ENCODE measurements around the gene ZNF74.
A peak's percentile ranks its signal among the peaks of the same experiment; 100 is the strongest.
"Not testable (repeated sequence)": the region's sequence is repeated elsewhere in the genome, so short reads cannot be mapped to it uniquely, and the experiment has no call there.

The ZNF74 gene

DNA sequence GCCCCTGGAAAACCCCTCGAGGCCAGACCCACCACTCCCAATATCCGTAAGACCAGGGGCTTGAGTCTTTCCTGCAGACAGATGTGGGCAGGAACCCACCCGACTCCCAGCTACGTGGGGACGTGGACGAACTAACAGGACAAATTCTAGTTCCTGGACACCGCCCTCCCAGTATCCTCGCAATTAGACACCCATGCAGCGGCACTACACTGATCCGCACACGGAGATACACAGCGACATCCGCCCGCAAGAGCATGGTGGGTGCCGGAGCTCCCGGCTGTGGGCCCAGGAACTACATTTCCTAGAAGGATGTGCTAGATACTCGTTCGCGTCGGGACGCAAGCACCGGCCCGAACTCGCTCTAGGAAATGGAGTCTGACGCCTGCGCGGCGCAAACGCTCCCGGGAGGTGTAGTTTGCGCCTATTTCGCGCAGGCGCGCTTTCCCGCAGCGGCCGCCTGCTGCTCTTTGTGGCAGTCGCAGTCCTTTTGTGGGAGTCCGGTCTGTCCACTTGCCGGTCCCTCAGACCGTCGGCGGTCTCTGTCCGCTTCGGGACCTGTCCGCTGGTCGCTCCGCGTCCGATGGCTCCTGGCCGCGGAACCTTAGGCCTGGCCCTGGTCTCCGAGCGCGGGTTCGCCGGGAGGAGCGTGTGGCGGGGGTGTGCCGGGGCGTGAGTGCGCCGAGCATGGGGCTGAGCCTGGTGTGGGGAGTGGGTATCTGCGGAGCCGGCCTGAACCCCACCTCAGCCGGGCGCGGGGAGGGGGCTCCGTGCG is at the start of gene ZNF74:
TSS of gene ZNF74 (plus strand) at position 447 of the 772 bp plus-strand sequence. CDS start 478 bp downstream, outside the sequence.
- peak; percentile 87 for DNase-seq

DNA sequence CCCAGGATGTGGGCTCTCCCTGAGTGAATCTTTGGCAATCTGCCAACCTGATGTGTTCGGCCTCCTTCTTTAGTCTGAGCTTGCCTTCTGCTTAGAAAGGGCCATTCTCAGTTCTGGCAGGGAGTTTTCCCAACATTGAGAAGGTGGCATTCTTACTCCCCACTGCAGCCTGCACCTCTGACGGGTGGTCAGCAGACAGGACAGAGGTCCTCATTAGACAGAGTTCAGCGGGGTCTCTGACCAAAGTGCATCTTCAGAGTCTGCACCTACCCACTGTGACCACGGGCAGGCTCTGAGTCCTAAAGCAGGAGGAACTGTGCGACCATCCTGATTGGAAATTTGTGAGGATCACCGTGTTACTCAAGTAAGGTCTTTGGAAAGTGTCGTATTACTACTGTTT is 47.4 kb upstream of the ZNF74 start:
- DNase-seq, result not testable (repeated sequence)

DNA sequence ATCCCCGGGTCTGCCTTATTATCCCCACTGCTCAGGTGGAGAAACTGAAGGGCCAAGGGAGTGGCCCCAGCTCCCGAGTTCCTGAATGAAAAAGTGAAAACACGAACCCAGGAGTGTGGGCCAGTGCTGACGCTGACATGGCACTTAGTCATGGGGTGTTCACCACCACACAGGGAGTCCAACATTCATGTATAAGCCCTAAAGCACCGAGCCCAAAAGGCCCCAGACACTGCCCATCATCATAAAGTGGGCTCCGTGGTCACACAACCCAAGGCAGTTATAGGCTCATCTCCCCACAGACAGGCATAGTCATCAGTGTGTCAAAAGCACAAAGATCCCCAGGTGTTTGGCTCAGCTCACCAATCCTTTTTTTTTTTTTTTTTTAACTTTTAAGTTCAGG is 41.4 kb upstream of the ZNF74 start:
- DNase-seq, result not testable (repeated sequence)

DNA sequence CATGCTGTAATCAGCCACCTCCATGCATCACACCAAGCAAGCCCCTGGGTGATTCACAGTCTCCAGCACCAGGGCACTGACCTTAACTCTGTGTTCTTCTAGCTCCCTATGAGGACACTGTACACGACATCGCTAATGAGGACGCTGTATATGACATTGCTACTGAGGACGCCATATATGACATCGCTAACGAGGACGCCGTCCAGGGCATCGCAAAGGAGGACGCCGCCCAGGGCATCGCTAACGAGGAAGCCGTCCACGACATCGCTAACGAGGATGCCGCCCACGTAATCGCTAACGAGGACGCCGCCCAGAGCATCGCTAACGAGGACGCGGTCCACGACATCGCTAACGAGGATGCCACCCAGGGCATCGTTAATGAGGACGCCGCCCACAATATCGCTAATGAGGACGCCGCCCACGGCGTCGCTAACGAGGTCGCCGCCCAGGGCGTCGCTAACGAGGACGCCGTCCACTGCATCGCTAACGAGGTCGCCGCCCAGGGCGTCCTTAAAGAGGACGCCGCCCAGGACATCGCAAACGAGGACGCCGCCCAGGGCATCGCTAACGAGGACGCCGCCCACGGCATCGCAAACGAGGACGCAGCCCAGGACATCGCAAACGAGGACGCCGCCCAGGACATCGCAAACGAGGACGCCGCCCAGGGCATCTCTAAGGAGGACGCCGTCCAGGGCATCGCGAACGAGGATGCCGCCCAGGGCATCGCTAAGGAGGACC is 39.5 kb upstream of the ZNF74 start:
- DNase-seq, result no peak

DNA sequence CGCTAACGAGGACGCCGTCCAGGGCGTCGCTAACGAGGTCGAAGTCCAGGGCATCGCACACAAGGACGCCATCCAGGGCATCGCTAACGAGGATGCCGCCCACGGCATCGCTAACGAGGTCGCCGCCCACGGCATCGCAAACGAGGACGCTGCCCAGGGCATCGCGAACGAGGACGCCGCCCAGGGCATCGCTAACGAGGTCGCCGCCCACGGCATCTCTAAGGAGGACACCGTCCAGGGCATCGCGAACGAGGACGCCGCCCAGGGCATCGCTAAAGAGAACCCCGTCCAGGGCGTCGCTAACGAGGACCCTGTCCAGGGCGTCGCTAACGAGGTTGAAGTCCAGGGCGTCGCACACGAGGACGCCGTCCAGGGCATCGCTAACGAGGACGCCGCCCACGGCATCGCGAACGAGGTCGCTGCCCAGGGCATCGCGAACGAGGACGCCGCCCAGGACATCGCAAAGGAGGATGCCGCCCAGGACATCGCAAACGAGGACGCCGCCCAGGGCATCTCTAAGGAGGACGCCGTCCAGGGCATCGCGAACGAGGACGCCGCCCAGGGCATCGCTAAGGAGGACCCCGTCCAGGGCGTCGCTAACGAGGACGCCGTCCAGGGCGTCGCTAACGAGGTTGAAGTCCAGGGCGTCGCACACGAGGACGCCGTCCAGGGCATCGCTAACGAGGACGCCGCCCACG is 37.9 kb upstream of the ZNF74 start:
- DNase-seq, result not testable (repeated sequence)

DNA sequence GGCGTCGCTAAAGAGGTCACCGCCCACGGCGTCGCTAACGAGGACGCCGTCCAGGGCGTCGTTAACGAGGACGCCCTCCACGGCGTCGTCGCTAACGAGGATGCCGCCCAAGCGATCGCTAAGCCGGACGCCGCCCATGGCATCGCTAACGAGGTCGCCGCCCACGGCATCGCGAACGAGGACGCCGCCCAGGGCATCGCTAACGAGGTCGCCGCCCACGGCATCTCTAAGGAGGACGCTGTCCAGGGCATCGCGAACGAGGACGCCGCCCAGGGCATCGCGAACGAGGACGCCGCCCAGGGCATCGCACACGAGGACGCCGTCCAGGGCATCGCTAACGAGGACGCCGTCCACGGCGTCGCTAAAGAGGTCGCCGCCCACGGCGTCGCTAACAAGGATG is 37.0 kb upstream of the ZNF74 start:
- DNase-seq, result not testable (repeated sequence)

DNA sequence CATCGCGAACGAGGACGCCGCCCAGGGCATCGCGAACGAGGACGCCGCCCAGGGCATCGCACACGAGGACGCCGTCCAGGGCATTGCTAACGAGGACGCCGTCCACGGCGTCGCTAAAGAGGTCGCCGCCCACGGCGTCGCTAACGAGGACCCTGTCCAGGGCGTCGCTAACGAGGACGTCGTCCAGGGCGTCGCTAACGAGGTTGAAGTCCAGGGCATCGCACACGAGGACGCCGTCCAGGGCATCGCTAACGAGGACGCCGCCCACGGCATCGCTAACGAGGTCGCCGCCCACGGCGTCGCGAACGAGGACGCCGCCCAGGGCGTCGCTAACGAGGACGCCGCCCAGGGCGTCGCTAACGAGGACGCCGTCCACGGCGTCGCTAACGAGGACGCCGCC is 36.0 kb upstream of the ZNF74 start:
- DNase-seq, result not testable (repeated sequence)

DNA sequence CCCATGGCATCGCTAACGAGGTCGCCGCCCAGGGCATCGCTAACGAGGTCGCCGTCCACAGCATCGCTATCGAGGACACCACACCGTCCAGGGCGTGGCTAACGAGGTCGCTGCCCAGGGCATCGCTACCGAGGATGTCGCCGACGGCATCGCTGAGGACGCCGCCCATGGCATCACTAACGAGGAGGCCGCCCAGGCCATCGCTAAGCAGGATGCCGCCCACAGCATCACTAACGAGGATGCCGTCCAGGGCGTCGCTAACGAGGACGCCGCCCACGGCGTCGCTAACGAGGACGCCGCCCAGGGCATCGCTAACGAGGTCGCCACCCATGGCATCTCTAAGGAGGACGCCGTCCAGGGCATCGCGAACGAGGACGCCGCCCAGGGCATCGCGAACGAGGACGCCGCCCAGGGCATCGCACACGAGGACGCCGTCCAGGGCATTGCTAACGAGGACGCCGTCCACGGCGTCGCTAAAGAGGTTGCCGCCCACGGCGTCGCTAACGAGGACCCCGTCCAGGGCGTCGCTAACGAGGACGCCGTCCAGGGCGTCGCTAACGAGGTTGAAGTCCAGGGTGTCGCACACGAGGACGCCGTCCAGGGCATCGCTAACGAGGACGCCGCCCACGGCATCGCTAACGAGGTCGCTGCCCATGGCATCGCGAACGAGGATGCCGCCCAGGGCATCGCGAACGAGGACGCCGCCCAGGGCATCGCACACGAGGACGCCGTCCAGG is 35.3 kb upstream of the ZNF74 start:
- not testable (repeated sequence) for DNase-seq

DNA sequence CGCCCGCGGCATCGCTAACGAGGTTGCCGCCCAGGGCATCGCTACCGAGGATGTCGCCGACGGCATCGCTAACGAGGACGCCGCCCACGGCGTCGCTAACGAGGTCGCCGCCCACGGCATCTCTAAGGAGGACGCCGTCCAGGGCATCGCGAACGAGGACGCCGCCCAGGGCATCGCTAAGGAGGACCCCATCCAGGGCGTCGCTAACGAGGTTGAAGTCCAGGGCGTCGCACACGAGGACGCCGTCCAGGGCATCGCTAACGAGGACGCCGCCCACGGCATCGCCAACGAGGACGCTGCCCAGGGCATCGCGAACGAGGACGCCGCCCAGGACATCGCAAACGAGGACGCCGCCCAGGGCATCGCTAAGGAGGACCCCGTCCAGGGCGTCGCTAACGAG is 33.7 kb upstream of the ZNF74 start:
- DNase-seq, result not testable (repeated sequence)

DNA sequence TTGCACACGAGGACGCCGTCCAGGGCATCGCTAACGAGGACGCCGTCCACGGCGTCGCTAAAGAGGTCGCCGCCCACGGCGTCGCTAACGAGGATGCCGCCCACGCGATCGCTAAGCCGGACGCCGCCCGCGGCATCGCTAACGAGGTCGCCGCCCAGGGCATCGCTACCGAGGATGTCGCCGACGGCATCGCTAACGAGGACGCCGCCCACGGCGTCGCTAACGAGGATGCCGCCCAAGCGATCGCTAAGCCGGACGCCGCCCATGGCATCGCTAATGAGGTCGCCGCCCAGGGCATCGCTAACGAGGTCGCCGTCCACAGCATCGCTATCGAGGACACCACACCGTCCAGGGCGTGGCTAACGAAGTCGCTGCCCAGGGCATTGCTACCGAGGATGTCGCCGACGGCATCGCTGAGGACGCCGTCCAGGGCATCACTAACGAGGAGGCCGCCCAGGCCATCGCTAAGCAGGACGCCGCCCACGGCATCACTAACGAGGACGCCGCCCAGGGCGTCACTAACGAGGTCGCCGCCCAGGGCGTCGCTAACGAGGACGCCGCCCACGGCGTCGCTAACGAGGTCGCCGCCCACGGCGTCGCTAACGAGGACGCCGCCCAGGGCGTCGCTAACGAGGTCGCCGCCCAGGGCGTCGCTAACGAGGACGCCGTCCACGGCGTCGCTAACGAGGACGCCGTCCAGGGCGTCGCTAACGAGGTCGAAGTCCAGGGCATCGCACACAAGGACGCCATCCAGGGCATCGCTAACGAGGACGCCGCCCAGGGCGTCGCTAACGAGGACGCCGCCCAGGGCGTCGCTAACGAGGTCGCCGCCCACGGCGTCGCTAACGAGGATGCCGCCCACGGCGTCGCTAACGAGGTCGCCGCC is 32.8 kb upstream of the ZNF74 start:
- not testable (repeated sequence) for DNase-seq

DNA sequence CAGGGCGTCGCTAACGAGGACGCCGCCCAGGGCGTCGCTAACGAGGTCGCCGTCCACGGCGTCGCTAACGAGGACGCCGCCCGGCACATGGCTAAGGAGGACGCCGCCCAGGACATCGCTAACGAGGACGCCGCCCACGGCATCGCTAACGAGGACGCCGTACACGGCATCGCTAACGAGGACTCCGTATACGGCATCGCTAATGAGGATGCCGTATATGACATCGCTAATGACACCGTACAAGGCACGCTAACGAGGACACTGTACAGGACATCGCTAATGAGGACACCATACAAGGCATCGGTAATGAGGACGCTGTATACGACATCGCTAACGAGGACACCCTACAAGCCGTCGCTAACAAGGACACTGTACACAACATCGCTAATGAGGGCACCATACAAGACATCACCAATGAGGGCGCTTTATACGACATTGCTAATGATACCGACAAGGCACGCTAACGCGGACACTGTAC is 32.2 kb upstream of the ZNF74 start:
- DNase-seq, result not testable (repeated sequence)

DNA sequence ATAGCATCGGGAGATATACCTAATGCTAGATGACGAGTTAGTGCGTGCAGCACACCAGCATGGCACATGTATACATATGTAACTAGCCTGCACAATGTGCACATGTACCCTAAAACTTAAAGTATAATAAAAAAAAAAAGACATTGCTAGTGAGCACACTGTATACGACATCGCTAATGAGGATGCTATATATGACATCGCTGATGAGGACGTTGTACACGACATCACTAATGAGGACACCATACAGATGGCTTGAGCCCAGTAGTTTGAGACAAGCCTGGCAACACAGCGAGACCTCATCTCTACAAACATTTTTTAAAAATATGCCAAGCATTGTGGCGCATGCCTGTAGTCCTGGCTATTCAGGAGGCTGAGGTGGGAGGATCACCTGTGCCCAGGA is 31.5 kb upstream of the ZNF74 start:
- not testable (repeated sequence) for DNase-seq

DNA sequence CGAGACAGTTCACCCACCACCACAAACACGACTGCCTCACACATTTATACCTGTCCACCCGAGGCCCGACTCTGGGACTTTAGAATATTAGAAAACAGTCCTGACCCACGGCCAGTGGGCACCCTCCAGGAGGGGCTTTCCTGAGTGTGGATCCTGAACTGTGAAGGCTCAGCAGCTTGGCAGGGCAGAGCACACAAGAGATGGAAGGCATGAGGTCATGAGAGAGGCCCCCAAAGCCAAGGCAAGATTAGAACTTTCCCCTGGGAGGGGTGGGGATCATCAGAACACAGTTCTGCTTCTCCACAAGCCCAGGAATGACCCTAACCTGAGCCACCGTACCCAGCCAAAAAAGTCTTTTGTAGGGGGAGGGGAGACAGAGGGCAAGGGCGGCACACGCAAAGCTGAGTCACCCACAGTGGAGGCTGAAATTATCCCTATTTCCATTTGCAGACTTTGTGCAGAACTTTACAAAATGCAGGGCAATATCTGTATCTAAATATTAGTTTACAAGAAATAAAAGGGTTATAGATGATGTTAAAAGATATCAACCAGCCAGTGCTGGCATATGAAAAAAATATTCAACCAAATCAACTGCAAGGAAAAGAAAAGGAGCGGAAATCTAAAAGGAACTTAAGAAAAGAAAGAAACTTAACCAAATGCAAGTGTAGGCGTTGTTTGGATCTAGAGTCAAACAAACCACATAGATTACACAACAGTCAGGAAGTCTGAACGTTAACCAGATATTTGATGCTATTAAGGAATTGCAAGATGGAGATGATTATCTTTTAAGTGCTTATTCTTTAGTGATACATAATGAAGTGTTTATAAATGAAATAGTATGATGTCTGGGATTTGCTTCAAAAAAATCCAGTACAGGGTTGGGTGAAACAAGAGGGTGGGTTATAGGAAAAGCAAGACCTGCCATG is 29.4 kb upstream of the ZNF74 start:
- not testable (repeated sequence) for DNase-seq

DNA sequence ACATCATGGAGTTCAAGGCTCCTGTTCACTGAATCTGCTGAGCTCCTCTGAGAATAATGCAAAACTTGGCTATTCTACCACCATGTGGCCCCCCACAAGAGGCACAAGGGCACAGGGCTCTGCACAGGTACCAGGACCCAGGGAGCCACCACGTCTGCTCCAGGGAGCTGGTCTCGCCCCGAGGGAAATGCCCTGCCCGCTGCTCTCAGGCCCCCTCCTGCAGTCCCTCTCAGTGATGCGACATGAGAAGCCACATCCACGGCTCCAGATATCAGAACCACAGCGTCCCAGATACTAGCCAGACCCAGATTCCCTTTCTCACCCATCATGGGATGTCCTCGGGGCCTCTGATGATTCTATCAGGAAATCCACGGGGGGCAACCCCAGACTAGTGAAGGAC is 27.1 kb upstream of the ZNF74 start:
- DNase-seq, result not testable (repeated sequence)

DNA sequence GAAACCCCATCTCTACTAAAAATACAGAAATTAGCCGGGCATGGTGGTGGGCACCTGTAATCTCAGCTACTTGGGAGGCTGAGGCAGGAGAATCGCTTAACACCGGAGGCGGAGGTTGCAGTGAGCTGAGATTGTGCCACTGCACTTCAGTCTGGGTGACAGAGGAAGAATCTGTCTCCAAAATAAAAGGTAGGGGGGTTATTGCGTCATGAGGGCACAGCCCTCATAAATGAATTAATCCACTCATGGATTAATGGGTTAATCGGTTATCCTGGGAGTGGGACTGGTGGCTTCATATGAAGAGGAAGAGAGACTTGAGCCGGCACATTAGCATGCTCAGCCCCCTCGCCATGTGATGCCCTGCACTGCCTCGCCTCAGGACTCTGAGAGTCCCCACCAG is 25.1 kb upstream of the ZNF74 start:
- not testable (repeated sequence) for DNase-seq

DNA sequence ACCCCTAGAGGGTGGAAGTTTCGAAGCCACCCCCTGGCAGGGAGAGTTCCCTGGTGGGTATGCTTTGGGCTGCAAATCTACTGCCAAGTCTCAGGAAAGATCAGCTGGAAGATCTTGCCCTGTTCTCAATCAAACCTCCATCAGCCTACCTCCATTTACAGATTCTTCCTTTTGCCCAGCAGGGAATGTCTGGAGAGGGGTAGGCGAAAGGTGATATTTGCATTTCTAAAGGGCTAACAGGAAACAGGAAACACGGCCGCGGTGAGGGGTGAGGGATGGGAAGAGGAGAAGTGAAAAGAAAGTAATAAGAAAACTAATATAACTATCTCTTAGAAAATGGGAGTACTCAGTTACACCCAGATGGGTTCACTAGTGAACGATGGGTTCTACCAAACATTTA is 22.3 kb upstream of the ZNF74 start:
- DNase-seq, result not testable (repeated sequence)

DNA sequence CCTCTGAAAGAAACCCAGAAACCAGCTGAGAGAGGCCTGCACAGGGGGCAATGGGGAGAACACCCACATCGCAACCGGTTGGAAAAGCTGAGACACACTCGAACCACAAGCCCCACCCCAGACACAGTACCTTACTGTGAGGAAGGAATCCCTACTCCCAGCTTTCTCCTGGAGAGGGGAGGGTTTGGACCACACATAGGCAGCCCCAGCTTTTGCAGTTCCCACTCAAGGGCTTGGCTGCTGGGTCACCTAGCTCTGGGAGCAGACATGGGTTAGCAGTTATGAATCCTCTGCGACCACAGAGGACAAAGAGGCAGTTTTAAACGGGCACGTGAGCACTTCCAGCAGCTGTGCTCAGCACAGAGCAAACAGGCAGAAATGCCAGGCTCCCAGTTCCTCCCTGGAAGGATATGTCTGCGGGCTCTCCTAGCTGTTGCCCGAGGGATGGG is 21.5 kb upstream of the ZNF74 start:
- DNase-seq, result not testable (repeated sequence)

DNA sequence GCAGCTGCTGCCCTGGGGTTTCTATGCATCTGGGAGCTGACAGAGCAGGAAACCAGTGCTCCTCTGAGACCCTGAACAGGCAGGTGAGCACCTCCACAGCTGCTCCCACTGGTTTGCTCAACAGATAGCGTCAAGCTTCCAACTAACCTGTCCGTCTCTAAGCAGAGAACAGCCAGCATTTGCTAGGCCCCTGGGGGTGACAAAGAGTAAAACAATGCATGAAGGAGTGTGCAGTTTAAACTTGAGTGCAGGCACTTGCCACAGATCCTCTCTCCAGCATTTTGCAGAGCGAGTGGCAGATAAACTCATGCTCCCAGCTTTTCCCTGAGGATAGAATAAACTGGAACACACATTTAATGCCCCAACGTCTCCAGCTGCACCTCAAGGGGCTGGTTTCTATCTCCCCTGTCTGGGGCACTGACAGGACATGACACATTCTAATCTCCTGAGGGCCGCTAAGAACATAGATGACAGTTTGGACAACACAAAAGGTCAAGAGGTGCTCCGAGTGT is 20.7 kb upstream of the ZNF74 start:
- not testable (repeated sequence) for DNase-seq

DNA sequence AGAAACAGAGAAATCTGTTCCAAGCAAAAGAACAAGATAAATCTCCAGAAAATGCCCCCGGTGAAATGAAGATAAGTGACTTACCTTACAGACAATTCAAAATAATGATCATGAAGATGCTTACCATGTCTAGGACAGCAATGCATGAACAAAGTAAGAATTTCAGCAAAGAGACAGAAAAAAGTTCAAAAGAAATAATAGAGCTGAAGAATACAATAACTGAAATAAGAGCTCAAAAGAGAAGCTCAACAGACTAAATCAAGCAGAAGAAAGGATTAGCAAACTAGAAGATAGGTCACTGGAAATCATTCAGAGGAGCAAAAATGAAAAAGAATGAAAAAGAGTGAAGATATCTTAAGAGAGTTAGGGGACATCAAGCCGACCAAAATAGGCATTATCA is 19.8 kb upstream of the ZNF74 start:
- DNase-seq, result not testable (repeated sequence)

DNA sequence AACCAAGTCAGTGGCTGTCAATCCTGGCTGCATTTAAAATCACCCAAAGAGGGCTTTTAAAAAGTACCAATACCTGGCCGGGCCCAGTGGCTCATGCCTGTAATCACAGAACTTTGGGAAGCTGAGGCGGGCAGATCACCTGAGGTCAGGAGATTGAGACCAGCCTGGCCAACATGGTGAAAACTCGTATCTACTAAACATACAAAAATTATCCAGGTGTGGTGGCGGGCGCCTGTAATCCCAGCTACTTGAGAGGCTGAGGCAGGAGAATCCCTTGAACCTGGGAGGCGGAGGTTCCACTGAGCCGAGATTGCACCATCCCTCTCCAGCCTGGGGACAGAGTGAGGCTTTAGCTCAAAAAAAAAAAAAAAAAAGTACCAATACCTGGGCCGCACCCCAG is 17.7 kb upstream of the ZNF74 start:
- not testable (repeated sequence) for DNase-seq

All from CD4-positive, alpha-beta T cell treated with Interleukin-1 beta for 1 hour (primary cell).